IMR-90 (cell line): ENCODE data around the gene TP53I11. TPM values are rescaled to one million over a fixed set of nuclear protein-coding genes. Genes with fewer than 3 reads are reported as not detected.

Source experiments
- ATAC-seq: fragments of 200-7000 bp; cut with Tn5 transposase; 2 replicates; pipeline ENCODE4 v1.9.1; 2020; ENCODE audit warnings: low read depth, mild to moderate bottlenecking, moderate library complexity
- BruUV-seq: library from RNA; stranded (reverse); fragments of 400-500 nt; replicated peaks from 2 replicates; lab custom pipeline; 2021; lab: Mats Ljungman, UMichigan
- CTCF ChIA-PET: fragments of 300-600 bp; formaldehyde crosslinking; extraction: SDS; loops from one replicate; lab custom pipeline; 2021; ENCODE audit warnings: antibody characterized with exemption; lab: Yijun Ruan, JAX
- POLR2A ChIA-PET: fragments of 300-600 bp; sonication (Branson Sonifier 250); formaldehyde crosslinking; loops from one replicate; lab custom pipeline; 2022; ENCODE audit warnings: antibody characterized with exemption; ENCODE audit not compliant: unreplicated experiment; lab: Charles Lee
- DNase-seq: peaks from one replicate; pipeline ENCODE4 v3.0.0; 2013
- H2AFZ ChIP-seq: replicated peaks from 2 replicates; pipeline ENCODE3; 2013; ENCODE audit warnings: low read length, mild to moderate bottlenecking; ENCODE audit not compliant: poor library complexity
- H2AK5ac ChIP-seq: 2 replicates; pipeline ENCODE4 v1.6.1; 2013; ENCODE audit warnings: low read depth, low read length, inconsistent platforms
- H2AK9ac ChIP-seq: replicated peaks from 2 replicates; pipeline ENCODE3; 2013; ENCODE audit warnings: mild to moderate bottlenecking, low read depth, low read length, moderate library complexity; ENCODE audit not compliant: poor library complexity
- H2BK120ac ChIP-seq: 2 replicates; pipeline ENCODE4 v1.6.1; 2013; ENCODE audit warnings: low read depth, low read length, inconsistent platforms
- H2BK15ac ChIP-seq: 3 replicates; pipeline ENCODE4 v1.6.1; 2013; ENCODE audit warnings: low read depth, low read length, inconsistent platforms
- H2BK20ac ChIP-seq: 2 replicates; pipeline ENCODE4 v1.6.1; 2013; ENCODE audit warnings: low read depth, mild to moderate bottlenecking, inconsistent platforms, low read length, moderate library complexity
- H2BK5ac ChIP-seq: 2 replicates; pipeline ENCODE4 v1.6.1; 2013; ENCODE audit warnings: mild to moderate bottlenecking, low read depth, low read length, inconsistent platforms; ENCODE audit not compliant: poor library complexity, severe bottlenecking
- H3K14ac ChIP-seq: replicated peaks from 2 replicates; pipeline ENCODE4 v1.6.1; 2013; ENCODE audit warnings: low read depth, low read length, inconsistent platforms
- H3K18ac ChIP-seq: 2 replicates; pipeline ENCODE4 v1.6.1; 2013; ENCODE audit warnings: low read depth, low read length, control low read depth
- H3K23ac ChIP-seq: 2 replicates; pipeline ENCODE4 v1.6.1; 2013; ENCODE audit warnings: low read depth, low read length, inconsistent platforms
- H3K27ac ChIP-seq: 2 replicates; pipeline ENCODE4 v1.5.1; 2013; ENCODE audit warnings: mild to moderate bottlenecking, control low read depth, low read length; ENCODE audit not compliant: insufficient read depth
- H3K27me3 ChIP-seq: 2 replicates; pipeline ENCODE4 v1.6.1; 2013; ENCODE audit warnings: low read length; ENCODE audit not compliant: control insufficient read depth, insufficient read depth
- H3K36me3 ChIP-seq: 2 replicates; pipeline ENCODE4 v1.6.1; 2013; ENCODE audit warnings: low read length, mixed read lengths; ENCODE audit not compliant: control insufficient read depth, insufficient read depth
- H3K4ac ChIP-seq: 2 replicates; pipeline ENCODE4 v1.6.1; 2013; ENCODE audit warnings: low read depth, low read length, inconsistent platforms
- H3K4me1 ChIP-seq: 2 replicates; pipeline ENCODE4 v1.6.1; 2013; ENCODE audit warnings: low read length, mixed read lengths; ENCODE audit not compliant: control insufficient read depth, insufficient read depth
- H3K4me2 ChIP-seq: 2 replicates; pipeline ENCODE4 v1.6.1; 2013; ENCODE audit warnings: low read depth, mild to moderate bottlenecking, control low read depth, low read length, moderate library complexity
- H3K4me3 ChIP-seq: 2 replicates; pipeline ENCODE4 v1.5.1; 2013; ENCODE audit warnings: low read depth, mild to moderate bottlenecking, control low read depth, low read length, moderate library complexity; ENCODE audit not compliant: insufficient read depth
- H3K56ac ChIP-seq: 2 replicates; pipeline ENCODE4 v1.6.1; 2013; ENCODE audit warnings: low read length, inconsistent platforms; ENCODE audit not compliant: insufficient read depth; ENCODE audit errors: extremely low read depth
- H3K79me1 ChIP-seq, 2 experiments: 2 replicates each; pipeline ENCODE4 v1.6.1; 2013; ENCODE audit warnings: low read length in 2 of 2, inconsistent platforms in 1 of 2, low read depth in 1 of 2
- H3K9ac ChIP-seq: 2 replicates; pipeline ENCODE4 v1.6.1; 2013; ENCODE audit warnings: low read depth, low read length, control low read depth
- H3K9me1 ChIP-seq: 2 replicates; pipeline ENCODE4 v1.6.1; 2013; ENCODE audit warnings: low read length, inconsistent platforms; ENCODE audit not compliant: insufficient read depth
- H3K9me3 ChIP-seq: 2 replicates; pipeline ENCODE4 v1.6.1; 2013; ENCODE audit warnings: low read length; ENCODE audit not compliant: control insufficient read depth, insufficient read depth
- H4K20me1 ChIP-seq: 2 replicates; pipeline ENCODE4 v1.6.1; 2013; ENCODE audit warnings: low read length, inconsistent platforms; ENCODE audit not compliant: insufficient read depth
- H4K5ac ChIP-seq: 2 replicates; pipeline ENCODE4 v1.6.1; 2013; ENCODE audit warnings: mild to moderate bottlenecking, low read depth, low read length, control low read depth
- H4K8ac ChIP-seq, 2 experiments: 2 replicates each; pipeline ENCODE4 v1.6.1; 2013; ENCODE audit warnings: low read depth in 2 of 2, low read length in 2 of 2, control low read depth in 1 of 2, inconsistent platforms in 1 of 2
- H4K91ac ChIP-seq: 2 replicates; pipeline ENCODE4 v1.6.1; 2013; ENCODE audit warnings: low read depth, low read length, inconsistent platforms; ENCODE audit not compliant: insufficient read depth
- BHLHE40 ChIP-seq: fragments of 150-350 bp; IDR thresholded peaks from 2 replicates; pipeline ENCODE4 v1.6.1; 2016; ENCODE audit warnings: mild to moderate bottlenecking, low read depth, low read length
- CEBPB ChIP-seq: IDR thresholded peaks from 2 replicates; pipeline ENCODE4 v1.6.1; 2012; ENCODE audit warnings: low read depth, low read length, improper control_type of control experiment
- FOS ChIP-seq: fragments of 150-350 bp; IDR thresholded peaks from 2 replicates; pipeline ENCODE4 v1.6.1; 2016; ENCODE audit warnings: low read depth, low read length
- MAFK ChIP-seq: IDR thresholded peaks from 2 replicates; pipeline ENCODE4 v1.6.1; 2012; ENCODE audit warnings: low read depth, low read length, improper control_type of control experiment
- MAZ ChIP-seq: IDR thresholded peaks from 2 replicates; pipeline ENCODE4 v1.6.1; 2012; ENCODE audit warnings: low read depth, mild to moderate bottlenecking, low read length, improper control_type of control experiment, moderate library complexity, borderline replicate concordance
- MXI1 ChIP-seq: IDR thresholded peaks from 2 replicates; pipeline ENCODE4 v1.6.1; 2012; ENCODE audit warnings: low read depth, mild to moderate bottlenecking, low read length, moderate library complexity, borderline replicate concordance
- NFE2L2 ChIP-seq: fragments of 150-350 bp; IDR thresholded peaks from 2 replicates; pipeline ENCODE4 v1.6.1; 2016; ENCODE audit warnings: low read depth, mild to moderate bottlenecking, low read length
- POLR2A ChIP-seq: IDR thresholded peaks from 2 replicates; pipeline ENCODE4 v1.6.1; 2012; ENCODE audit warnings: mild to moderate bottlenecking, low read depth, low read length
- RAD21 ChIP-seq: IDR thresholded peaks from 2 replicates; pipeline ENCODE4 v1.6.1; 2012; ENCODE audit warnings: low read length, improper control_type of control experiment
- RCOR1 ChIP-seq: IDR thresholded peaks from 2 replicates; pipeline ENCODE4 v1.6.1; 2012; ENCODE audit warnings: mild to moderate bottlenecking, low read length, improper control_type of control experiment; ENCODE audit not compliant: insufficient replicate concordance
- RFX5 ChIP-seq: IDR thresholded peaks from 2 replicates; pipeline ENCODE4 v1.8.0; 2012; ENCODE audit warnings: low read depth, mild to moderate bottlenecking, low read length, moderate library complexity
- USF2 ChIP-seq: fragments of 150-350 bp; IDR thresholded peaks from 2 replicates; pipeline ENCODE4 v1.6.1; 2017; ENCODE audit warnings: mild to moderate bottlenecking, antibody characterized with exemption, low read length, low read depth
- WGBS, 2 experiments: methylation state at CpG; one replicate each; pipeline versions ENCODE4 v1.1.5 to v1.1.7; 2013; ENCODE audit warnings: missing lambda C conversion rate in 2 of 2; ENCODE audit not compliant: insufficient read length in 1 of 2; ENCODE audit errors: extremely low coverage in 2 of 2; 5-methylcytosine and 5-hydroxymethylcytosine counted together
- dilution Hi-C: fragments of 300-500 bp; cut with HindIII; formaldehyde crosslinking; loops from one replicate; pipeline ENCODE4 v1.14.3; 2018; ENCODE audit warnings: low sequenced_read_pairs; ENCODE audit not compliant: unreplicated experiment
- in situ Hi-C: fragments of 300-500 bp; cut with MboI; formaldehyde crosslinking; loops from 3 replicates; pipeline ENCODE4 v1.14.3; 2019; ENCODE audit warnings: low sequenced_read_pairs, inconsistent platforms, mixed read lengths
- intact Hi-C: fragments of 100-400 bp; cut with micrococcal nuclease; formaldehyde crosslinking; loops from 2 replicates; pipeline ENCODE4 v1.10.0; 2022
- polyA plus RNA-seq, 3 experiments: library from polyadenylated mRNA; depleted of rRNA; stranded (reverse); fragments of >200 nt; gene quantifications; 2 replicates each; pipeline ENCODE4 v1.2.3, GENCODE V29; 2012; ENCODE audit warnings: low replicate concordance in 1 of 3
- total RNA-seq: library from RNA; depleted of rRNA; stranded (reverse); fragments of >200 nt; gene quantifications from 2 replicates; pipeline ENCODE4 v1.2.3, GENCODE V29; 2012
- TF ChIP-seq, protein P1 (sequence below): fragments of 150-350 bp; IDR thresholded peaks from 2 replicates; pipeline ENCODE4 v1.6.1; 2016; ENCODE audit warnings: low read depth, mild to moderate bottlenecking, low read length, moderate library complexity, borderline replicate concordance

Gene TP53I11
- total and polyA plus RNA-seq, 2 of the 4 experiments (the other 2 are of a cell fraction) = 3.9 to 22.0 TPM

DNA sequence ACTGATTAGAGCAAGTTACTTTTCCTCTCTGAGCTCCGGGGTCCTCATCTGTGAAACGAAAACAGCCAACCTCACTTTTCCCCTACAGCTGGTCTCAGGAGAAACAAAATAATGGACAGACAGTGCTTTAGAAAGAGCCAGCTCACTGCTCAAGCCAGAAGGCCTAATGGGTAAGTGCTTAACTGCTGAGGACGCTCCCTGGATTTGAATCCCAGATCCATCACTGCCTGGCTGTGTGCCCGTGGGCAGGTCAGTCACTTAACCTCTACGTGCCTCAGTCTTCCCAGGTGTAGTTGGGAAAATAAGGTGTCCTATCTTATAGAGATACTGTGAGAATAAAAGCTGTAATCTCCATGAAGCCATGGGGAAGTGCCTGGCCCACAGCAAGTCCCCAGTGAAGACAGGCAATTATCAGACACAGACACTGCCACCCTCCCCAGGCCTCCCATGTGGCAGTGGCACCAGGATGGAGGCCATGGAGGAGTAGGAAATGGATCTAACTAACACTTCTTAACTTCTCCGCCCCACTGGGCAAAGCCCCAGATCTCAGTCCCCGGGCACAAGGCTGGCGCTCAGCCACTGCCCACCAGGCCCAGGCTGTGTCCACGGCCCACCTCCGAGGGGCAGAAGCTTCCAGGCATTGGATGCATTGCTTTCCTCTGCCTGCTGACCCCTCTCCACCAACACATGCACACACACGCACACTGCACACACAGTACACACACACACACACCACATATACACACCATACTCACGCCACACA is 9.2 kb downstream of the TP53I11 start (continued):
- TF ChIP-seq MAZ = no peak

- Histone ChIP-seq H3K27me3 (no peaks in the 10 kb centered on the region), H3K27ac (no peak overlapping the region), H3K4me2 (no peak overlapping the region), H2BK20ac (no peak overlapping the region), H3K9ac (no peak overlapping the region), H4K8ac (no peak overlapping the region), H3K9me3 (no peaks in the 10 kb centered on the region), H3K14ac (no peak overlapping the region), H3K79me1 (peaks cover 8 to 23% of the 10 kb centered on the region in 2 experiments), H3K56ac (no peak overlapping the region), H3K36me3 (peaks cover 26% of the 10 kb centered on the region; the same call in 1 of the 2 replicates), H3K18ac (no peak overlapping the region), H4K91ac (no peak overlapping the region), H4K20me1 (peaks cover 55% of the 10 kb centered on the region), H3K4me3 (no peak overlapping the region), H2BK15ac (no peak overlapping the region), H2AK9ac (no peak overlapping the region), H2AK5ac (no peak overlapping the region), H3K4ac (no peak overlapping the region), H3K23ac (no peak overlapping the region), H2BK120ac (no peak overlapping the region), H2BK5ac (no peak overlapping the region), H2AFZ (no peak overlapping the region), H3K4me1 (no peaks in the 10 kb centered on the region; the same call in 1 of the 2 replicates), H3K9me1 (peaks cover 7% of the 10 kb centered on the region), H4K5ac (no peak overlapping the region)
- no peak for DNase-seq
- POLR2A ChIA-PET = no interaction called here
- BruUV-seq = no TSS peak
- dilution Hi-C loops (no loop called here), in situ Hi-C loops (no loop called here), intact Hi-C loops (no loop called here)
- WGBS, 2 experiments = 78% methylated on average over 4 of the region's 9 CpGs; no CpG with 5 or more reads in 1 of the 2 experiments
- CTCF ChIA-PET = interaction anchor here (1.1 kb wide), 1 partner anchor 14 kb away, joined by 4 read pairs; no protein-coding TSS in a partner anchor
- ATAC-seq = no peak
- TF ChIP-seq USF2 (no peak), FOS (no peak), MAZ (no peak), BHLHE40 (no peak), RAD21 (no peak), RFX5 (no peak), MAFK (no peak), CEBPB (no peak), MXI1 (no peak), NFE2L2 (no peak), RCOR1 (no peak), POLR2A (no peak)
- TF ChIP-seq, protein P1, sequence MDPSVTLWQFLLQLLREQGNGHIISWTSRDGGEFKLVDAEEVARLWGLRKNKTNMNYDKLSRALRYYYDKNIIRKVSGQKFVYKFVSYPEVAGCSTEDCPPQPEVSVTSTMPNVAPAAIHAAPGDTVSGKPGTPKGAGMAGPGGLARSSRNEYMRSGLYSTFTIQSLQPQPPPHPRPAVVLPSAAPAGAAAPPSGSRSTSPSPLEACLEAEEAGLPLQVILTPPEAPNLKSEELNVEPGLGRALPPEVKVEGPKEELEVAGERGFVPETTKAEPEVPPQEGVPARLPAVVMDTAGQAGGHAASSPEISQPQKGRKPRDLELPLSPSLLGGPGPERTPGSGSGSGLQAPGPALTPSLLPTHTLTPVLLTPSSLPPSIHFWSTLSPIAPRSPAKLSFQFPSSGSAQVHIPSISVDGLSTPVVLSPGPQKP = no peak
These were observed 9.8 kb downstream of the TP53I11 start for GRCh38 chr11:44940835-44941234.
